ENCODE measurements around the gene CECR2. TPM values are rescaled to one million over a fixed set of nuclear protein-coding genes. Genes with fewer than 3 reads are reported as not detected.

CECR2 gene
- total and polyA plus RNA-seq, 7 experiments from 2014 or later = 0.08 to 0.37 (median 0.15) TPM; not detected in 4

DNA sequence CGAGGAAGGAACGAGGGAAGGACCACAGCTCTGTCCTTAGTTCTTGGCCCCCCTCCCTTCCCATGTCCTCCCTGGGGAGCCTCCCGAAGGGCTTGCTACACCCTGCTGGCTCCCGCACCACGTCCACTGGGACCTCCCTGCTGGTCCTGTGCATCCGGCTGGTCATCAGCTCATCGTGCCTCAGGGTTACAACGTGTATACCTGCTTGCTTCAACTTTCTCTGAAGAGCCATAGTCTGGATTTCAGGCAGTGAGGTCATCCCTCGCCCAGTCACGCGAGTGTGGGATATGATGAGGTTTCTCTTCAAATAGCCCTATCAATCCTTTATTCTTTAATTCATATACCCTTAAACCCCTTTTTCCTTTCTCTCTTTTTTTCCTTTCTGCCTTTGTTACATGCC, 21.5 kb upstream of the CECR2 start:
- no peak overlapping the region for H3K27ac Mint-ChIP-seq
- H3K4me3 ChIP-seq (ENCODE audit: low read length) = no peak overlapping the region
- DNase-seq (no peak), ATAC-seq (no peak)
- POLR2A ChIA-PET = no interaction called here
- H3K9me3 Mint-ChIP-seq = no peaks in the 10 kb centered on the region
- peaks cover 0 to 8% (median 7%) of the 10 kb centered on the region in 7 donors for H3K4me1 Mint-ChIP-seq
- peaks cover 0 to 15% (median 8%) of the 10 kb centered on the region in 5 donors for H3K27me3 Mint-ChIP-seq
- no peaks in the 10 kb centered on the region for H3K4me1 ChIP-seq (ENCODE audit: control insufficient read depth in 2 of 2, insufficient read depth in 2 of 2, low read length in 2 of 2)
- no peak overlapping the region for H3K4me3 Mint-ChIP-seq
- CTCF ChIA-PET = no interaction called here
- H3K36me3 Mint-ChIP-seq = no peaks in the 10 kb centered on the region
- no peaks in the 10 kb centered on the region for H3K27me3 ChIP-seq (ENCODE audit: control insufficient read depth in 2 of 2, insufficient read depth in 2 of 2, low read length in 2 of 2)
- H3K9me3 ChIP-seq (ENCODE audit: control insufficient read depth in 2 of 3, low read length in 3 of 3) = no peaks in the 10 kb centered on the region
- intact Hi-C loops (cut with micrococcal nuclease) = no loop called here
- no peaks in the 10 kb centered on the region for H3K36me3 ChIP-seq (ENCODE audit: control insufficient read depth in 2 of 3, insufficient read depth in 3 of 3, low read length in 3 of 3)
- no peak overlapping the region for H3K27ac ChIP-seq (ENCODE audit: low read depth, low read length)

DNA sequence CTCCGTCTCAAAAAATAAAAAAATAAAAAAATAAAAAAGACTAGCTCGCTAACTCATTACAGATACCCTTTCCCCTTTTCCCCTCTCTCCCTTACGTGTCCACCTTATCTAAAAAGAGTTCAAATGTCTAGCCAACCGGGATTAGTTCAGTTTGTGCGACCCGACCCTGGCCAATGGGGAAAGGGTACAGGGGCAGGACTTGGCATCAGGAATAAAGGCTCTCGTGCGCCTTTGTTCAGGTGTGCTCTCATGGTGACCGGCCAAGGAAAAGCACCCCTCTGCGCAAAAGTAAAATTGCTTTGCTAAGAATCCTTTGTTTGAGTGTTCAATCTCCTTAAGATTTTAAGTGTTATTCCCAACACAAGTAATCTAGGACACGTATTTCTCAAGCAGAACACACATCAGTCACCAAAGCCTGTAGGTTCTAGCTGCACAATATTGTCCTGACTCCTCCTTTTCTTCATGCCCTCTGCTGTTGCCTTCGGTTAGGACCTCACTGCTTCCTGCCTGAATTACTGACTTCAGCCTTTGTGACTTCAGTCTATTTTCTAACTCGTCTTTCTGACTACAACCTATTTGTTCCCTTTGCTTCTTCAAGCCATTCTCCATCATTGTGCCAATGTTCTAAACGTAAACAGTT, 20.7 kb upstream of the CECR2 start:
- ChIA-PET CTCF (no interaction called here), POLR2A (no interaction called here)

DNA sequence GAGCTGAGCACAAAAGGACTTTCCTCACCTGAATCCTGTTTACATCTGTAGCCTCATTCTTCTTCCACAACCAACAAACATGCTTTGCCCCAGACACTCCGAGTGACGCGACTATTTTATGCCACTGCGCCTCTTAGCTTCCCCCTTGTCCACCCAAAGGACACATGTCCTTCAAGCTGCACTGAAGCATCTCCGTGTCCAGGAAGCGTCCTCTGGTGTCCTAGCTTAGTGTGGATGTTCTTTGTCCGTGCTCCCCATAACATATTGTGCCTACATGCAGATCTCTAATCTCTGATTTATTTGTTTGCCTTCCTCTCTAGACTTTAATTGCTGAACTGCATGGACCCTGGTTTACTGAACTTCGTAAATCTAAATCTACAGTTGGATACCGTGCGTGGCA, 20.1 kb upstream of the CECR2 start:
- no peak for ATAC-seq
- no peaks in the 10 kb centered on the region for H3K36me3 Mint-ChIP-seq
- Histone ChIP-seq H3K36me3 (ENCODE audit: control insufficient read depth in 2 of 3, insufficient read depth in 3 of 3, low read length in 3 of 3) (no peaks in the 10 kb centered on the region), H3K27me3 (ENCODE audit: control insufficient read depth in 2 of 2, insufficient read depth in 2 of 2, low read length in 2 of 2) (no peaks in the 10 kb centered on the region), H3K4me3 (ENCODE audit: low read length) (no peak overlapping the region), H3K27ac (ENCODE audit: low read depth, low read length) (no peak overlapping the region), H3K4me1 (ENCODE audit: control insufficient read depth in 2 of 2, insufficient read depth in 2 of 2, low read length in 2 of 2) (no peaks in the 10 kb centered on the region), H3K9me3 (ENCODE audit: control insufficient read depth in 2 of 3, low read length in 3 of 3) (no peaks in the 10 kb centered on the region)
- no peaks in the 10 kb centered on the region for H3K9me3 Mint-ChIP-seq
- ChIA-PET CTCF (no interaction called here), POLR2A (no interaction called here)
- intact Hi-C loops (cut with micrococcal nuclease) = no loop called here
- no peak overlapping the region for H3K4me3 Mint-ChIP-seq
- peak overlapping the region in 1 of 9 donors; percentile 39 for H3K27ac Mint-ChIP-seq
- H3K4me1 Mint-ChIP-seq = peaks cover 0 to 8% (median 7%) of the 10 kb centered on the region in 7 donors
- DNase-seq = no peak
- H3K27me3 Mint-ChIP-seq = peaks cover 0 to 15% (median 8%) of the 10 kb centered on the region in 5 donors

More for the DNA sequence above, 20.7 kb upstream of the CECR2 start:
- Histone ChIP-seq H3K4me3 (ENCODE audit: low read length) (no peak overlapping the region), H3K36me3 (ENCODE audit: control insufficient read depth in 2 of 3, insufficient read depth in 3 of 3, low read length in 3 of 3) (no peaks in the 10 kb centered on the region), H3K27me3 (ENCODE audit: control insufficient read depth in 2 of 2, insufficient read depth in 2 of 2, low read length in 2 of 2) (no peaks in the 10 kb centered on the region), H3K9me3 (ENCODE audit: control insufficient read depth in 2 of 3, low read length in 3 of 3) (no peaks in the 10 kb centered on the region), H3K4me1 (ENCODE audit: control insufficient read depth in 2 of 2, insufficient read depth in 2 of 2, low read length in 2 of 2) (no peaks in the 10 kb centered on the region), H3K27ac (ENCODE audit: low read depth, low read length) (no peak overlapping the region)
- H3K27me3 Mint-ChIP-seq = peaks cover 0 to 15% (median 8%) of the 10 kb centered on the region in 5 donors
- H3K9me3 Mint-ChIP-seq = no peaks in the 10 kb centered on the region
- no peak overlapping the region for H3K4me3 Mint-ChIP-seq
- peaks cover 0 to 8% (median 7%) of the 10 kb centered on the region in 7 donors for H3K4me1 Mint-ChIP-seq
- H3K27ac Mint-ChIP-seq = peak overlapping the region in 1 of 9 donors; percentile 39
- ATAC-seq (no peak), DNase-seq (no peak)
- intact Hi-C loops (cut with micrococcal nuclease) = no loop called here
- no peaks in the 10 kb centered on the region for H3K36me3 Mint-ChIP-seq

DNA sequence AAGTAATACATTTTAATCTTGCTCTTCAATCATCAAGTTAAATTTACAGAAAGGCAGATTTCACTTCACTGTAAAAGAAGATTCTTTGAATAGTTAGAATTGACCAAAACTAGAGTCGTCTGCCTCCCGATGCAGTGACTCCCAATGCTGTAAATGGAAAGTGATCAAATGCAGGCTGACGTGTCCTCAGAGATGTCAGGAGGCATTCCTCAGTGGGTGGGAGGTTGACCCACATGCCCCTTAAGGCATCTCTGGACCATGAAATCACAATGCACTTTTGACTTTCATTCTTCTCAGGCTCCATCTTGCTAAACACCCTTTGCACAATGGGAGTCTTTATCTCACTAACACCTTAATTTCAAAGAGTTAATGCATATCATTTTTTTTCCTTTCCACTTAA, 19.0 kb upstream of the CECR2 start:
- CTCF ChIA-PET = no interaction called here

DNA sequence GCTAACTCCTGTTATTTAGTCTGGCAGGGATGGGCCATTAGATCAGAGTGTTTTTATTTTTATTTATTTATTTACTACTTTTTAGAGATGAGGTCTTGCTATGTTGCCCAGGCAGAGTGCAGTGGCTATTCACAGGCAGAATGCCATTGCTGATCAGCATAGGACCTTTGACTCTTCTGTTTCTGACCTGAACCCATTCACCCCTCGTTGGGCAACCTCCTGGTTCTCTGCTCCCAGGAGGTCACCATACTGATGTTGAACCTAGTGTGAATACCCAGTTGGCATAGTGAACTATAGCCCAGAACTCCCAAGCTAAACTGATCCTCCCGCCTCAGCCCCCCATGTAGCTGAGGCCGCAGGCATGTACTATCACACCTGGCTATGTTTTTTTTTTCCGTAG, 16.5 kb upstream of the CECR2 start:
- H3K4me3 Mint-ChIP-seq = no peak overlapping the region
- no peak for ATAC-seq
- H3K36me3 ChIP-seq (ENCODE audit: control insufficient read depth in 2 of 3, insufficient read depth in 3 of 3, low read length in 3 of 3) = no peaks in the 10 kb centered on the region
- H3K4me1 Mint-ChIP-seq = peaks cover 0 to 8% (median 7%) of the 10 kb centered on the region in 7 donors
- intact Hi-C loops (cut with micrococcal nuclease) = no loop called here
- peaks cover 0 to 12% (median 8%) of the 10 kb centered on the region in 5 donors for H3K27me3 Mint-ChIP-seq
- H3K4me1 ChIP-seq (ENCODE audit: control insufficient read depth in 2 of 2, insufficient read depth in 2 of 2, low read length in 2 of 2) = no peaks in the 10 kb centered on the region
- H3K9me3 ChIP-seq (ENCODE audit: control insufficient read depth in 2 of 3, low read length in 3 of 3) = no peaks in the 10 kb centered on the region
- ChIA-PET CTCF (interaction anchor here (0.7 kb wide), 1 partner anchor 15 kb away, joined by 3 read pairs; no protein-coding TSS in a partner anchor), POLR2A (no interaction called here)
- H3K27ac ChIP-seq (ENCODE audit: low read depth, low read length) = no peak overlapping the region
- no peak for DNase-seq
- no peaks in the 10 kb centered on the region for H3K27me3 ChIP-seq (ENCODE audit: control insufficient read depth in 2 of 2, insufficient read depth in 2 of 2, low read length in 2 of 2)
- peaks cover 0 to 7% (median 0%) of the 10 kb centered on the region in 5 donors for H3K36me3 Mint-ChIP-seq
- H3K4me3 ChIP-seq (ENCODE audit: low read length) = no peak overlapping the region
- peaks cover 0 to 2% (median 0%) of the 10 kb centered on the region in 11 donors for H3K9me3 Mint-ChIP-seq
- no peak overlapping the region for H3K27ac Mint-ChIP-seq

More for the DNA sequence above, 19.0 kb upstream of the CECR2 start:
- Histone ChIP-seq H3K27ac (ENCODE audit: low read depth, low read length) (no peak overlapping the region), H3K27me3 (ENCODE audit: control insufficient read depth in 2 of 2, insufficient read depth in 2 of 2, low read length in 2 of 2) (no peaks in the 10 kb centered on the region), H3K36me3 (ENCODE audit: control insufficient read depth in 2 of 3, insufficient read depth in 3 of 3, low read length in 3 of 3) (no peaks in the 10 kb centered on the region), H3K4me3 (ENCODE audit: low read length) (no peak overlapping the region), H3K9me3 (ENCODE audit: control insufficient read depth in 2 of 3, low read length in 3 of 3) (no peaks in the 10 kb centered on the region), H3K4me1 (ENCODE audit: control insufficient read depth in 2 of 2, insufficient read depth in 2 of 2, low read length in 2 of 2) (no peaks in the 10 kb centered on the region)
- Mint-ChIP-seq H3K4me3 (no peak overlapping the region), H3K9me3 (no peaks in the 10 kb centered on the region), H3K27me3 (peaks cover 0 to 15% (median 8%) of the 10 kb centered on the region in 5 donors), H3K4me1 (peaks cover 0 to 8% (median 7%) of the 10 kb centered on the region in 7 donors), H3K27ac (no peak overlapping the region), H3K36me3 (no peaks in the 10 kb centered on the region)
- ATAC-seq (no peak), DNase-seq (no peak)
- intact Hi-C loops (cut with micrococcal nuclease) = no loop called here
- POLR2A ChIA-PET = no interaction called here

DNA sequence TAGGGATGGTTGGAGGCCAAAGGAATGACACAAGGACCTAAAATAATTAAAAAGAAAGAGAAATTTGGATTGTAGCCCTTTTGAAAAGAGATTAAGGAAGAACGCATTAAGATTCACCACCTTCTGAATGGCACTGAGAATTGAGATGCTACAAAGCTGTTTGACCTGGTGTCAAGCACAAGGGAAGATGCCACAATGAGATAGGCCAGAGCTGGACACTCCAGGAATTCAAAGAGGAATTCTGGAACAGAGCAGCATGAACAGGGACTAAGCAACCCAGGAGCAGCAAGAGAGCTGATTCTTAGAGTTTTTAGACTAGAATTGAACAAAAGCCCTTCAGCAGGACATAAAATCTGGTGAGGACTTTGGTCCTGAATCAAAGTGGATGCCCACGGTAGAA, 11.6 kb upstream of the CECR2 start:
- H3K4me1 Mint-ChIP-seq = peaks cover 0 to 2% (median 0%) of the 10 kb centered on the region in 7 donors
- CTCF ChIA-PET = no interaction called here

DNA sequence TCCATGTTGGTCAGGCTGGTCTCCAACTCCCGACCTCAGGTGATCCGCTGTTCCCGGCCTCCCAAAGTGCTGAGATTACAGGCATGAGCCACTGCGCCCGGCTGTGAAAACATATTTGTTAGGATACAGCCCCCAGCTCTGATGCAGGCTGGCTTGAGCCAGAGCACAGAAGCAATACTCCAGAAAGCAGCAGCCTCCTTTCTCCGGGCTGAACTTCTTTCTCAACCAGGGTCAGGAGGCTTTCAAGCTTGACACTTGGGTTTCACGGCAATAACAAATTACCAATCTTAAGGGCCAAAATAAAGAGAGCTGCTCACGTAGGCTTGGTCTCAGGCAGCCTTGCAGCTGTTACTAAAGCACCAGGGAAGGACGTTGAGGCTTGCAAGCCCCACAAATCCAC, 10.8 kb upstream of the CECR2 start:
- CTCF ChIA-PET = no interaction called here
- DNase-seq = no peak

More for the DNA sequence above, 11.6 kb upstream of the CECR2 start:
- H3K36me3 ChIP-seq (ENCODE audit: control insufficient read depth in 2 of 3, insufficient read depth in 3 of 3, low read length in 3 of 3) = no peaks in the 10 kb centered on the region
- intact Hi-C loops (cut with micrococcal nuclease) = no loop called here
- DNase-seq = no peak
- Mint-ChIP-seq H3K36me3 (peaks cover 0 to 7% (median 0%) of the 10 kb centered on the region in 5 donors), H3K4me3 (no peak overlapping the region), H3K9me3 (peaks cover 0 to 2% (median 0%) of the 10 kb centered on the region in 11 donors), H3K27me3 (peaks cover 0 to 8% (median under 1%) of the 10 kb centered on the region in 5 donors), H3K27ac (no peak overlapping the region)
- no peaks in the 10 kb centered on the region for H3K9me3 ChIP-seq (ENCODE audit: control insufficient read depth in 2 of 3, low read length in 3 of 3)
- H3K27ac ChIP-seq (ENCODE audit: low read depth, low read length) = no peak overlapping the region
- no peaks in the 10 kb centered on the region for H3K4me1 ChIP-seq (ENCODE audit: control insufficient read depth in 2 of 2, insufficient read depth in 2 of 2, low read length in 2 of 2)
- no peaks in the 10 kb centered on the region for H3K27me3 ChIP-seq (ENCODE audit: control insufficient read depth in 2 of 2, insufficient read depth in 2 of 2, low read length in 2 of 2)
- H3K4me3 ChIP-seq (ENCODE audit: low read length) = no peak overlapping the region
- POLR2A ChIA-PET = no interaction called here
- ATAC-seq = no peak

More for the DNA sequence above, 10.8 kb upstream of the CECR2 start:
- intact Hi-C loops (cut with micrococcal nuclease) = no loop called here
- Mint-ChIP-seq H3K27ac (no peak overlapping the region), H3K27me3 (peaks cover 0 to 12% (median 5%) of the 10 kb centered on the region in 5 donors), H3K4me1 (peaks cover 0 to 2% (median 0%) of the 10 kb centered on the region in 7 donors), H3K36me3 (peaks cover 0 to 7% (median 0%) of the 10 kb centered on the region in 5 donors), H3K9me3 (peaks cover 0 to 2% (median 0%) of the 10 kb centered on the region in 11 donors), H3K4me3 (no peak overlapping the region)
- Histone ChIP-seq H3K4me1 (ENCODE audit: control insufficient read depth in 2 of 2, insufficient read depth in 2 of 2, low read length in 2 of 2) (no peaks in the 10 kb centered on the region), H3K27me3 (ENCODE audit: control insufficient read depth in 2 of 2, insufficient read depth in 2 of 2, low read length in 2 of 2) (no peaks in the 10 kb centered on the region), H3K36me3 (ENCODE audit: control insufficient read depth in 2 of 3, insufficient read depth in 3 of 3, low read length in 3 of 3) (no peaks in the 10 kb centered on the region), H3K27ac (ENCODE audit: low read depth, low read length) (no peak overlapping the region), H3K9me3 (ENCODE audit: control insufficient read depth in 2 of 3, low read length in 3 of 3) (no peaks in the 10 kb centered on the region), H3K4me3 (ENCODE audit: low read length) (no peak overlapping the region)
- POLR2A ChIA-PET = no interaction called here
- no peak for ATAC-seq

Measured in naive thymus-derived CD4-positive, alpha-beta T cell (primary cell).